ENCODE measurements around the gene RAD9A. TPM values are rescaled to one million over a fixed set of nuclear protein-coding genes. Genes with fewer than 3 reads are reported as not detected.

RAD9A gene
- total RNA-seq, 1 donor from 2014 or later = 22.6 TPM

- H3K4me3 ChIP-seq = peak overlapping the region in 1 of 2 donors; percentile 35
- peak overlapping the region; percentile 41 to 63 for H3K27ac ChIP-seq
- H3K4me1 ChIP-seq = no peaks in the 10 kb centered on the region
- H3K9me3 ChIP-seq = no peaks in the 10 kb centered on the region
- TF ChIP-seq CTCF (IDR thresholded peaks at IDR 0.05) = no peak
- H3K36me3 ChIP-seq = peaks cover 52 to 65% of the 10 kb centered on the region in 2 donors
- no peak for DNase-seq (ENCODE audit: low spot score in 2 of 2)
- no peaks in the 10 kb centered on the region for H3K27me3 ChIP-seq
- intact Hi-C loops (cut with DNase I) = no loop called here
Observed at GRCh38 chr11:67436459-67437081, 44.8 kb downstream of the RAD9A start.

- H3K4me1 ChIP-seq = peaks cover 0 to under 1% of the 10 kb centered on the region in 2 donors
- peaks cover 51 to 61% of the 10 kb centered on the region in 2 donors for H3K36me3 ChIP-seq
- no peaks in the 10 kb centered on the region for H3K9me3 ChIP-seq
- intact Hi-C loops (cut with DNase I) = no loop called here
- DNase-seq (ENCODE audit: low spot score in 2 of 2) = no peak
- H3K27ac ChIP-seq = peak within 1 kb of the TSS in 1 of 2 donors; percentile 17
- TF ChIP-seq CTCF (IDR thresholded peaks at IDR 0.05) = no peak
- H3K27me3 ChIP-seq = no peaks in the 10 kb centered on the region
- H3K4me3 ChIP-seq = peak within 1 kb of the TSS in 1 of 2 donors; percentile 35
Observed at GRCh38 chr11:67437082-67437808, 45.5 kb downstream of the RAD9A start, which contains the start of gene PTPRCAP. TSS of gene PTPRCAP (minus strand) at chr11:67437682. CDS start at chr11:67437619, 63 bp downstream.

- Histone ChIP-seq H3K4me1 (peaks cover 5 to 6% of the 10 kb centered on the region in 2 donors), H3K36me3 (peaks cover 45 to 56% of the 10 kb centered on the region in 2 donors), H3K4me3 (peak overlapping the region in 1 of 2 donors; percentile 35), H3K9me3 (no peaks in the 10 kb centered on the region), H3K27ac (no peak overlapping the region), H3K27me3 (no peaks in the 10 kb centered on the region)
- no peak for DNase-seq (ENCODE audit: low spot score in 2 of 2)
- no peak for TF ChIP-seq CTCF (IDR thresholded peaks at IDR 0.05)
- intact Hi-C loops (cut with DNase I) = no loop called here
Observed at GRCh38 chr11:67437809-67438157, 46.0 kb downstream of the RAD9A start.

- Histone ChIP-seq H3K4me3 (peak overlapping the region in 1 of 2 donors; percentile 35), H3K36me3 (peaks cover 40 to 50% of the 10 kb centered on the region in 2 donors), H3K9me3 (no peaks in the 10 kb centered on the region), H3K4me1 (peaks cover 5 to 7% of the 10 kb centered on the region in 2 donors), H3K27ac (peak overlapping the region in 1 of 2 donors; percentile 53), H3K27me3 (no peaks in the 10 kb centered on the region)
- no peak for DNase-seq (ENCODE audit: low spot score in 2 of 2)
- no peak for TF ChIP-seq CTCF (IDR thresholded peaks at IDR 0.05)
- intact Hi-C loops (cut with DNase I) = no loop called here
Observed at GRCh38 chr11:67438158-67438902, 46.5 kb downstream of the RAD9A start.

- Histone ChIP-seq H3K36me3 (peaks cover 27 to 38% of the 10 kb centered on the region in 2 donors), H3K9me3 (no peaks in the 10 kb centered on the region), H3K4me3 (no peak overlapping the region), H3K27me3 (no peaks in the 10 kb centered on the region), H3K27ac (peak overlapping the region; percentile 52 to 53), H3K4me1 (peaks cover 7 to 11% of the 10 kb centered on the region in 2 donors)
- intact Hi-C loops (cut with DNase I) = no loop called here
- TF ChIP-seq CTCF (IDR thresholded peaks at IDR 0.05) = no peak
- DNase-seq (ENCODE audit: low spot score in 2 of 2) = no peak
Observed at GRCh38 chr11:67439321-67440228, 47.8 kb downstream of the RAD9A start.
